NCI-H128 (cell line): ENCODE results near the gene CUEDC1.

Source experiments
- DNase-seq: peaks from one replicate; lab custom pipeline; 2025; ENCODE audit not compliant: unreplicated experiment; lab: John Stamatoyannopoulos, UW

CUEDC1 gene

GRCh38 chr17:57918017-57918895, 37.0 kb downstream of the CUEDC1 start:
- no peak for DNase-seq

GRCh38 chr17:57916925-57917858, 38.0 kb downstream of the CUEDC1 start:
- DNase-seq, result no peak

DNA sequence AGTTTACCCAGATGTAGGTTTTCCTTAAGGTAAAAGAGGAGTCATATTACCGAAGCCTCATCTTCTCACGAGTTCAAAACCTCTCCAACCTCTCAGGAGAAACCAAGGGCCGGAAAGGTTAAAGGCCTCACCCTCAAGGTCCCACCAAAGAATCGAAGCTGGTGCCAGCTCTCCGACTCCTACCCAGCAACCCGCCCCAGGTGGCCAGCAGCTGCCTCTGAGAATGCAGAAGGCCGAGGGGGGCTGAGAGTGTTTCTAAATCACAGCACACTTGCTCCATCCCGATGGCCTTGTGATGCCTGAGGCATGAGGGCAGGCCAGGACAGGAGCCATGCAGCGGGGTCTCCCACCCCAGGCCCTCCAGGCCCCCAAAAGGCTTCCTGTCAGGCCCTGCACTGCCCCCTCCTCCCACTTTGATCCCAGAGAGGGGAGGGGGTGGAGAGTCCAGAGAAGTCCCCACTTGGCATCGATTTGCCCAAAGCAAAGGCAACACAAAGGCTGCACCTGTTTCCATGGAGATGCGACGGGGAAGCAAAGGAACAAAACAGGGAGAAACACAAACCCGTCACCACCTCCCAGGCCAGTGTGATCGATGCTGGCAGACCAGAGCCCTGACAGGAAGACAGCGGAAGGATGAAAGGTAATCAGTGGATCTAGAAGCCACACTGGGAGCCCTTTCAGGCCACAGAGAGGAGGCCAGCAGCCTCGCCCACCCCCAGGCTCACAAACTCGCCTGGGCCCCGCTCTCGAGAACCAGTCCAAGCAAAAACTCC, 39.0 kb downstream of the CUEDC1 start:
- DNase-seq, result no peak

DNA sequence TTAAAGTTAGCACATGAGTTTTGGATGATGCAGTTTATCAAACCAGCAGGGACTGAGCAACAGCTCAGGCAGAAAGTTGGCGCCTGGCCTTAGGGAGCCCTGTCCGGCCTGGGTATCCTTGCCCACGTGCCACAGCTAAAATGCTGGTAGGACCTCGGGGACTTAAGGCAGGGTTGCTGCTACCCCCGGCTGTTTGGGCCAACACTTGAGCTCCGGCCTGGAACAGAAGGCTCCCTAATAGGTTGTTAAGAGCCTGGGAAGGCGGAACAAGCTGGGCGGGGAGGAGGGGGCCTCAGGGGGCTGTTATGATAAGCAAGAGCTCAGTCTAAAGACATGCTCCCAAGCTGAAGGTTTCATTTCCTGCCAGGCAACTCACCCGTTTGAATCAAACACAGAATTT, 39.7 kb downstream of the CUEDC1 start:
- no peak for DNase-seq

DNA sequence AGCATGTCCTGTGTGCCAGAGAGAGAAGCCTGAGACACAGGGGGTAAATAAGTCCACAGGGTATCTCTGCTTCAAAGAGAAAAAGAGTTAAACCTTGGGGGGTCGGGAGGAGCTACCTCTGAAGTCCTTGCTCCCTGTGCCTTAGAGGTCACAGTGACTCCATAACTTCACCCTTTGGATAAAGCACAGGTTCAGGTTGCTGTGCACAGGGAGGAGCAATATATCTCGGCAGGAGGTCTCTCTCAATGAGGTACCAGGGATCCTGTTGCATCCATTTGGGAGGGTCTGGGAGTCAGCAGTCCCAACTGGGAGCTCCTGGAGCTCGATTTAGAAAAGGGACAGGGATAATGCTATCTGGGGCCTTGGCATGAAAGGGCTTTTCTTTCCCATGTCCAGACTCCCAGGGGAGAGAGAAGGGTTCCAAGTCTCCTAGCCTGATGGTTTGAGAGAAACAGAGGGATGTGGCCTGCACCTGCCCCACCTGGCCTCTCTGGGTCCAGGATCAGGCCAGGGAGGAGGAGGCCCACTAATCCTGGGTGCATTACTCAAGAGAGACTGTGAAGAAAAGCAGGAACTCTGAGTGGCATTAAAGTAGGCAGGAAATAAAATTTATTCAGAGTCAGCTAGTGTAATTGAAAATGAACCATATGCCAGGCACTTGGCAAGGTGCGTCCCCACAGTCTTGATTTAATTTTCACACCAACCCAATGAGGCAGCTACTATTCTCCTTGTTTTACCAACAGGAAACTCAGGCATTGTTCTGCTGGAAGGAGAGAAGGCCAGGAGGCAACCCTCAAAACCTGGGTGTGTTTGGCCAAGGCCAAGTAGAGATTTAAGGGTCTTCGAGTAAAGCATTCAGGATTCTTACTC, 40.7 kb downstream of the CUEDC1 start:
- no peak for DNase-seq

GRCh38 chr17:57913575-57914272, 41.5 kb downstream of the CUEDC1 start:
- no peak for DNase-seq

GRCh38 chr17:57911834-57912673, 43.2 kb downstream of the CUEDC1 start:
- no peak for DNase-seq

DNA sequence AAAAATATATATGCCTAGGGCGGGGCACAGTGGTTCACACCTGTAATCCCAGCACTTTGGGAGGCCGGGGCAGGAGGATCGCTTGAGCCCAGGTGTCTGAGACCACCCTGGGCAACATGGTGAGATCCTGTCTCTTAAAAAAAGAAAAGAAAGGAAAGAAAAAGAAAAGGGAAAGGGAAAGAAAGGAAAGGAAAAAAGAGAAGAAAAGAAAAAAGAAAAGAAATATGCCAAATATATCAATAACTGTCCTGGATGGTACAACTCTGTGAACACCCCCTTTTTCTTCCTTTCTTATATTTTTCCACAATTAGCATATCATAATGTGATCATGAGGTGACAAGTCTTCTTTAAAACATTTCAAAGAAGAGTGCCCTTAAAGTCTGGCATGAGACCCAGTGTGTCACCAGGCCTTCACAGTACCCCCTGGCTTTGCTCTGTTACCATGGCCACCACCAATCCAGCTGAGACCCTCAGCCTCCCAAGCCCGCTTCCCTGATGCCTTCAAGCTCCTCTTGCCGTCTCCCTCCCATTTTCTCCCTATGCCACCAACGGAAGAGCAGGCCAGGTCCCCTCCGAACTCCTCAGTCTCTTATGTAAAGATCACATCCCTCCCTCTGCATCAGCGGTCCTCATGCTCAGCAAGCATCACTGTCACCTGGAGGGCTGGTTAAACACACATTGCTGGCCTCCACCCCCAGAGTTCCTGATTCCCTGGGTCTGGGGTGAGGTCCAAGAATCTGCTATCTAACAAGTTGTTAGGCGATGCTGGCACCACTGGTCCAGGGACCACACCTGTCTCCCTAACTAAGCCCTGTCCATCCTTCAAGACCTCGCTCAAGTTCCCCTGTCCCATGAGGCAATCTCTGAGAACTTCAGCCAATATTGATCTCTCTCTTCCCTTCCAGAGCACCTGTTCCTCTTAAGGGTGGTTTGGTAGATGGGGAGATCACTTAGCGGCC, 44.5 kb downstream of the CUEDC1 start:
- DNase-seq, result no peak

DNA sequence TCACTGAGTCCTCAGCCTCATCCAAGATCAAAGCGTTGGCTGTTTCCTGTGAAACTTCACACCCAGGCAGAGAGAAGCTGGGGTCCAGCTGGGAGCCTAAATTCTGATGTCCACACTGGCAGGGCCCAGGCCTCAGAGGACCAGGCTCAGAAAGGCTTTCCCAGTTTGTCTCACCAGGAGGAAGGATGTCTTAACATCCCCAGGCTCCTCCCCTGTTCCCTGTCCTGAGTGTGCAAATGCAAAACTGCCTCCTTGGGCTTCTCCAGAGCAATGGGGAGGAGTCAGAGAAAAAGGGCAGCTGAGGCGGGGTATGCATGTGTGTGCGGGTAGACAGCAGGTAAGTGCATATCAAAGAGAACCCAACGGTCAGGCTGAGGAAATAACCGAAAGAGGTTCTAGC, 45.7 kb downstream of the CUEDC1 start:
- DNase-seq, result no peak

GRCh38 chr17:57908278-57908677, 46.9 kb downstream of the CUEDC1 start:
- DNase-seq, result no peak

- DNase-seq, result no peak
These were observed 48.3 kb downstream of the CUEDC1 start for GRCh38 chr17:57906910-57907309.

DNA sequence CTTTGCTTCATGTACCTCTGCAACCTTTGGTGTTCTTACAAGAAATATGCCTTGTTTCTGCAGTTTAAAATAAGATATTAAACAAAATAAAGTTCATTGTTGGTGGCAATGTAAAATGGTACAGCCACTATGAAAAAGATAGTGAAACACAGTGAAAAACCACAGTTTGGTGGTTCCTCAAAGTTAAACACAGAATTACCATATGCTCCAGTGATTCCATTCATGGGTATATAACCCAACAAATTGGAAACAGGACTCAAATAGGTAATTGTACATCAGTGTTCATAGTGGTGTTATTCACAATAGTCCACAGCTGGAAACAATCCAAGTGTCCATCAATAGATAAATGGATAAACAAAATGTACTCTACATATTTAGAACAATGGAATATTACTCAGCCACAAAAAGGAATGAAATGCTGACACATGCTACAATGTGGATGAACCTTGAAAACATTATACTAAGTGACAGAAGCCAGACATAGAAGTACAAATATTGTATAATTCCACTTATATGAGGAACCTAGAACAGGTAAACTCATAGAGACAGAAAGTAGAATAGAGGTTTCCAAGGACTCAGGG, 49.2 kb downstream of the CUEDC1 start:
- DNase-seq, result no peak

GRCh38 chr17:57903961-57904360, 51.3 kb downstream of the CUEDC1 start:
- DNase-seq, result no peak

DNA sequence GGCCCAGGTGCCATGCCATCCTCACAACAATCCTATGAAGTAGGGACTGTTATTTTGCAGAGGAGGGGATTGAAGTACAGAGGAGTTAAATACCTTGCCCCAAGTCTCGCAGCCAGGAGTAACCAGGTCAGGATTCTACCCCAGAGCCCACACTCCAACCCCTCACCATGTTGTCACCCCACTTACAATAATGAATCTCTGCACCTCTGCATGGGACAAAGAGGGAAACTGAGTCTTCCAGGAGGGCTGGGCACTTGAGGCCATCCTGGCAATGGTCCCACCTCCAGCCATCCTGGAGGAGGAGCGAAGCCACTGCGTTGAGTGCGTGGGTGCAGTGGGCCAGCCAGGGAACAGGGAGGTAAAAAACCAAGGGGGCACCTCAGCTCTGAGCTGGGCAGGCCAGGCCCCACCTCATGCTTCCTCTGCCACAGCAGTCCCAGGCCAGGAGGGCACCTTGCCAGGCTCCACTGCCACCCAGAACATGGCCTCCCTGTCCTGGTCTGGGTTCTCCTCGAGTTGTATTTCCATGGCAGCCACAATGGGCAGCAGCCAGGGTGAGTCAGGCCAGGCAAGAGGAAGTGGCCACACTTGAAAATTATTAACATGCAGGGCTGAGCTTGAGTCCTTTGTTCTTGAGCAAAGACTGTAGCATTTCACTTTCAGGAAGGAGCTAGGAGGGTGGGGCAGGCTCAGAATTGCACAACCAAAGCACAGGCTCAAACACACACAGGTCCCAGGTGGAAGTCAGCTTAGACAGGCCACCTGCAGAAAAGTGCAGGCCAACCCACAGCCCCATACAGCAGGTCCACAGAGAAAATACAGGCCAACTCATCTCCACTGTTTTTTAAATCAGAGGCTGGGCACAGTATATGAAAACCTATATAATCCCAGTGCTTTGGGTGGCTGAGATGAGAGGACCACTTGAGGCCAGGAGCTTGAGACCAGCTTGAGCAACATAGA, 52.1 kb downstream of the CUEDC1 start:
- DNase-seq, result no peak

DNA sequence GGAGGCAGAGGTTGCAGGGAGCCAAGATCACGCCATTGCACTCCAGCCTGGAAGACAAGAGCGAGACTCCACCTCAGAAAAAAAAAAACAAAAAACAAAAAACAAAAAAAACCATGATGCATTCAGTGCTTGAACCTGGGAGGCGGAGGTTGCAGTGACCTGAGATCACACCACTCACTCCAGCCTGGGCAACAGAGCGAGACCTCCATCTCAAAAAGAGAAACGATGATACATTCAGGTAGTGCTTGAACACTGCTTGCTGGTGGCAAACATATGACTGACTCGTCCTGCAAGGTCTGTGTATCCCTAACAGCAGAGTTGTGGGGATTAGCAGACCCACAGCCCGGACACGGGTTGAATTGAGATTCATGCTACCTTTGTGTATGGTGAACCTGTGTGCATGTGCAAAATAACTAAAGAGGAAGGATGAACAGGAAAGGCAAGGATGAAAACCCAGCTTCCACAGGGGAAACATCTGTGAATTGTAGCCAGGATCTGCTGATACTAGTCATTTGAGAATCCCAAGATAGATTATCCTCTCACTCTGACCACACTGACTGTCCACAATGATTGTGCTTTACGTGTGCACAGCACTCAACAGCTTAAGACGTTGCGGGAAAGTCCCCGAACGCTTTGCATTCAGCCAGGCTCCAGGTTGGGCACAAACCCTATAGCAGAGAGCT, 53.0 kb downstream of the CUEDC1 start:
- no peak for DNase-seq
